Endothelial cell of umbilical vein (primary cell): Measurements from ENCODE around the gene C11orf24. TPM values are rescaled to one million over a fixed set of nuclear protein-coding genes. Genes with fewer than 3 reads are reported as not detected.

Experiments used
- BruUV-seq: library from RNA; stranded (reverse); fragments of 400-500 nt; replicated peaks from 2 replicates; lab custom pipeline; 2021; lab: Mats Ljungman, UMichigan
- CTCF ChIA-PET: fragments of 300-600, 350-600 bp; sonication (Branson Sonifier 250); formaldehyde crosslinking; loops from one replicate; lab custom pipeline; 2021; ENCODE audit warnings: antibody characterized with exemption, inconsistent platforms; lab: Charles Lee
- POLR2A ChIA-PET: fragments of 300-600, 350-600 bp; sonication (Branson Sonifier 250); formaldehyde crosslinking; loops from one replicate; lab custom pipeline; 2021; ENCODE audit warnings: antibody characterized with exemption, inconsistent platforms; lab: Charles Lee
- DNase-seq: peaks from one replicate; pipeline ENCODE4 v3.0.0-alpha.2; 2011; ENCODE audit warnings: low read depth, low spot score
- FAIRE-seq: peaks from 2 replicates; lab custom pipeline; 2011; peaks lifted over from hg19 to GRCh38; lab: Jason Lieb, UNC
- H2AFZ ChIP-seq: 2 replicates; pipeline ENCODE4 v1.6.0; 2012; ENCODE audit warnings: low read depth, low read length, control low read depth, inconsistent platforms
- H3K27ac ChIP-seq: 2 replicates; pipeline ENCODE4 v1.5.1; 2011; ENCODE audit warnings: low read depth, mild to moderate bottlenecking, control low read depth, low read length, moderate library complexity; ENCODE audit not compliant: insufficient read depth
- H3K27me3 ChIP-seq, 2 experiments: 2 replicates each; pipeline versions ENCODE4 v1.6.0 to v1.6.1; 2011; ENCODE audit warnings: low read length in 2 of 2, mixed read lengths in 1 of 2; ENCODE audit not compliant: control insufficient read depth in 2 of 2, insufficient read depth in 2 of 2
- H3K36me3 ChIP-seq, 2 experiments: 2 replicates in 1 of 2; 3 replicates in 1 of 2; pipeline ENCODE4 v1.5.1; 2011; ENCODE audit warnings: low read length in 2 of 2, mild to moderate bottlenecking in 1 of 2, moderate library complexity in 1 of 2; ENCODE audit not compliant: control insufficient read depth in 2 of 2, insufficient read depth in 2 of 2; ENCODE audit errors: extremely low read depth in 1 of 2
- H3K4me1 ChIP-seq: 3 replicates; pipeline ENCODE4 v1.5.1; 2011; ENCODE audit warnings: mild to moderate bottlenecking, low read length; ENCODE audit not compliant: control insufficient read depth, insufficient read depth; ENCODE audit errors: extremely low read depth
- H3K4me2 ChIP-seq: 2 replicates; pipeline ENCODE4 v1.6.1; 2011; ENCODE audit warnings: low read length, control low read depth, mixed read lengths; ENCODE audit not compliant: insufficient read depth
- H3K4me3 ChIP-seq, 3 experiments: fragments of 200-600 bp in 1 of 3; sonication (generic), shearing (Covaris generic) in 1 of 3; replicated peaks in 1 of 3; 2 replicates each; pipeline ENCODE4 v1.5.1; 2011 to 2016; ENCODE audit warnings: control low read depth in 3 of 3, low read length in 3 of 3, mild to moderate bottlenecking in 2 of 3, inconsistent platforms in 1 of 3, low read depth in 1 of 3, moderate library complexity in 1 of 3; ENCODE audit not compliant: insufficient read depth in 1 of 3
- H3K79me2 ChIP-seq: 2 replicates; pipeline ENCODE4 v1.6.0; 2012; ENCODE audit warnings: low read length, inconsistent platforms; ENCODE audit not compliant: control insufficient read depth, insufficient read depth
- H3K9ac ChIP-seq: replicated peaks from 2 replicates; pipeline ENCODE3; 2011; ENCODE audit warnings: low read length, control low read depth; ENCODE audit not compliant: insufficient read depth; ENCODE audit errors: extremely low read depth
- H3K9me1 ChIP-seq: replicated peaks from 3 replicates; pipeline ENCODE4 v1.6.0; 2011; ENCODE audit warnings: mild to moderate bottlenecking, low read length; ENCODE audit not compliant: control insufficient read depth, insufficient read depth; ENCODE audit errors: extremely low read depth
- H3K9me3 ChIP-seq: replicated peaks from 2 replicates; pipeline ENCODE4 v1.5.1; 2012; ENCODE audit warnings: low read length, inconsistent platforms; ENCODE audit not compliant: control insufficient read depth, insufficient read depth
- H4K20me1 ChIP-seq: replicated peaks from 2 replicates; pipeline ENCODE3; 2011; ENCODE audit warnings: mild to moderate bottlenecking, low read length; ENCODE audit not compliant: control insufficient read depth, insufficient read depth; ENCODE audit errors: extremely low read depth
- EZH2 ChIP-seq: IDR thresholded peaks from 2 replicates; pipeline ENCODE4 v1.6.1; 2012; ENCODE audit warnings: borderline replicate concordance, low read depth, mild to moderate bottlenecking, moderate library complexity, low read length, inconsistent platforms; ENCODE audit not compliant: severe bottlenecking
- FOS ChIP-seq: IDR thresholded peaks from 2 replicates; pipeline ENCODE4 v1.6.1; 2011; ENCODE audit warnings: mild to moderate bottlenecking, low read length, moderate library complexity, borderline replicate concordance; ENCODE audit not compliant: insufficient read depth
- GATA2 ChIP-seq: IDR thresholded peaks from 2 replicates; pipeline ENCODE4 v1.7.0; 2011; ENCODE audit warnings: low read depth, mild to moderate bottlenecking, moderate library complexity, mixed read lengths, low read length; ENCODE audit not compliant: insufficient read length, insufficient read depth
- JUN ChIP-seq: IDR thresholded peaks from 2 replicates; pipeline ENCODE4 v1.6.1; 2011; ENCODE audit warnings: borderline replicate concordance, low read depth; ENCODE audit not compliant: insufficient read length, insufficient read depth
- MAX ChIP-seq: IDR thresholded peaks from 2 replicates; pipeline ENCODE4 v1.6.1; 2011; ENCODE audit not compliant: insufficient read depth, insufficient read length
- MYC ChIP-seq: IDR thresholded peaks from one replicate; pipeline ENCODE4 v1.6.1; 2011; ENCODE audit warnings: mild to moderate bottlenecking, low read depth, low read length
- POLR2A ChIP-seq: IDR thresholded peaks from 2 replicates; pipeline ENCODE4 v1.6.1; 2012; ENCODE audit warnings: low read depth, mild to moderate bottlenecking, control low read depth, low read length
- POLR2AphosphoS5 ChIP-seq: IDR thresholded peaks from 2 replicates; pipeline ENCODE4 v1.6.1; 2012; ENCODE audit warnings: low read depth, mild to moderate bottlenecking, control low read depth, low read length, moderate library complexity; ENCODE audit not compliant: insufficient read depth
- dilution Hi-C: fragments of 300-500 bp; cut with MboI; formaldehyde crosslinking; loops from one replicate; pipeline ENCODE4 v1.15.0; 2019; ENCODE audit warnings: low sequenced_read_pairs; ENCODE audit not compliant: extremely low pct_ligation_motif_present
- intact Hi-C: fragments of 100-400 bp; cut with micrococcal nuclease; formaldehyde crosslinking; loops from one replicate; pipeline ENCODE4 v1.10.0; 2022
- polyA plus RNA-seq, 4 experiments: library from polyadenylated mRNA; depleted of rRNA in 3 of 4; stranded (reverse) in 3 of 4; unstranded in 1 of 4; fragments of >200 nt; gene quantifications; 2 replicates each; pipeline versions ENCODE4 v1.2.1 to v1.2.3, GENCODE V29; 2011 to 2012; ENCODE audit warnings: missing spikeins in 1 of 4
- total RNA-seq: library from RNA; stranded (reverse); gene quantifications from 2 replicates; pipeline ENCODE4 v1.2.3, GENCODE V29; 2021
- TF ChIP-seq, protein P1 (sequence below), 2 donors: IDR thresholded peaks; 1 replicate in 1 of 2; 2 replicates in 1 of 2; pipeline ENCODE4 v1.5.1; 2011; ENCODE audit warnings: low read length in 2 of 2, mild to moderate bottlenecking in 2 of 2, moderate library complexity in 2 of 2, control low read depth in 1 of 2, inconsistent platforms in 1 of 2, low read depth in 1 of 2; ENCODE audit not compliant: insufficient read depth in 1 of 2; ENCODE audit errors: extremely low read depth in 1 of 2

The C11orf24 gene
- total and polyA plus RNA-seq, 2 donors (not counting 3 experiments of a cell fraction or from before 2014, with no cell fraction given) = 26.4 to 34.1 TPM

DNA sequence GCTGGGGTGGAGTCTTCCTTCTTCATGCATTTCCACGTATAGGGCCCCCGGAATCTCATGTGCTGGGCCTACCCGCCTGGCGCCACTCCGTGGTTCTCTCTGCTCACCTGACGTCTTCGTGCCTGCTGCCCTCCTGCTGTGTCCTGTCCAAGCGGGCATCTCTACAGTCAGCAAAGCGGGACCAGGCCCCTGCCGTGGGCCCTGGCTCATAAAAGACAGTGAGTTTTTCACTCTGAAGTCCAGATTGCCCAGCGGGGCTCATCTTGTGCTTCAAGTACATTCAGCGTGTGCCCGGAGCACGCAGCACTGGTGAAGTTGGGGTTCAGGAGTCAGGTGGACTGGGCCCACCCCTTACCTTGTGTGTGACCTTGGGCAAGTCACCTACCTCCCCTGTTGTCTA lies 17.4 kb downstream of the C11orf24 start:
- no peak overlapping the region for H3K27ac ChIP-seq
- H3K36me3 ChIP-seq = no peaks in the 10 kb centered on the region
- intact Hi-C loops (no loop called here), dilution Hi-C loops (no loop called here)
- H3K9me3 ChIP-seq = no peaks in the 10 kb centered on the region
- POLR2A ChIA-PET = no interaction called here
- no peaks in the 10 kb centered on the region for H3K27me3 ChIP-seq
- DNase-seq (no peak), FAIRE-seq (no peak)
- no peak overlapping the region for H3K4me2 ChIP-seq
- no peak for TF ChIP-seq MAX
- TF ChIP-seq, protein P1, sequence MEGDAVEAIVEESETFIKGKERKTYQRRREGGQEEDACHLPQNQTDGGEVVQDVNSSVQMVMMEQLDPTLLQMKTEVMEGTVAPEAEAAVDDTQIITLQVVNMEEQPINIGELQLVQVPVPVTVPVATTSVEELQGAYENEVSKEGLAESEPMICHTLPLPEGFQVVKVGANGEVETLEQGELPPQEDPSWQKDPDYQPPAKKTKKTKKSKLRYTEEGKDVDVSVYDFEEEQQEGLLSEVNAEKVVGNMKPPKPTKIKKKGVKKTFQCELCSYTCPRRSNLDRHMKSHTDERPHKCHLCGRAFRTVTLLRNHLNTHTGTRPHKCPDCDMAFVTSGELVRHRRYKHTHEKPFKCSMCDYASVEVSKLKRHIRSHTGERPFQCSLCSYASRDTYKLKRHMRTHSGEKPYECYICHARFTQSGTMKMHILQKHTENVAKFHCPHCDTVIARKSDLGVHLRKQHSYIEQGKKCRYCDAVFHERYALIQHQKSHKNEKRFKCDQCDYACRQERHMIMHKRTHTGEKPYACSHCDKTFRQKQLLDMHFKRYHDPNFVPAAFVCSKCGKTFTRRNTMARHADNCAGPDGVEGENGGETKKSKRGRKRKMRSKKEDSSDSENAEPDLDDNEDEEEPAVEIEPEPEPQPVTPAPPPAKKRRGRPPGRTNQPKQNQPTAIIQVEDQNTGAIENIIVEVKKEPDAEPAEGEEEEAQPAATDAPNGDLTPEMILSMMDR (IDR thresholded peaks at IDR 0.05; ENCODE audit: extremely low read depth in 1 of 2, insufficient read depth in 1 of 2, low read depth in 1 of 2, low read length in 2 of 2) = no peak
- no peak for TF ChIP-seq POLR2AphosphoS5
- no peak for TF ChIP-seq MYC
- TF ChIP-seq POLR2A = no peak
- TF ChIP-seq GATA2 = no peak
- TF ChIP-seq FOS = no peak
- TF ChIP-seq JUN = no peak
- TF ChIP-seq EZH2 = no peak
- CTCF ChIA-PET = no interaction called here
- peaks cover 2% of the 10 kb centered on the region for H3K4me1 ChIP-seq
- H3K4me3 ChIP-seq = no peak overlapping the region
- no peaks in the 10 kb centered on the region for H3K9me1 ChIP-seq
- no TSS peak for BruUV-seq
- H3K9ac ChIP-seq = no peak overlapping the region
- H2AFZ ChIP-seq = no peak overlapping the region
- H3K79me2 ChIP-seq = no peaks in the 10 kb centered on the region
- no peaks in the 10 kb centered on the region for H4K20me1 ChIP-seq
